Endothelial cell of umbilical vein (primary cell): ENCODE measurements around the gene MTF1. TPM values are rescaled to one million over a fixed set of nuclear protein-coding genes. Genes with fewer than 3 reads are reported as not detected.

Experiments
- BruUV-seq: library from RNA; stranded (reverse); fragments of 400-500 nt; replicated peaks from 2 replicates; lab custom pipeline; 2021; lab: Mats Ljungman, UMichigan
- CTCF ChIA-PET: fragments of 300-600, 350-600 bp; sonication (Branson Sonifier 250); formaldehyde crosslinking; loops from one replicate; lab custom pipeline; 2021; ENCODE audit warnings: antibody characterized with exemption, inconsistent platforms; lab: Charles Lee
- POLR2A ChIA-PET: fragments of 300-600, 350-600 bp; sonication (Branson Sonifier 250); formaldehyde crosslinking; loops from one replicate; lab custom pipeline; 2021; ENCODE audit warnings: antibody characterized with exemption, inconsistent platforms; lab: Charles Lee
- DNase-seq: peaks from one replicate; pipeline ENCODE4 v3.0.0-alpha.2; 2011; ENCODE audit warnings: low read depth, low spot score
- FAIRE-seq: peaks from 2 replicates; lab custom pipeline; 2011; peaks lifted over from hg19 to GRCh38; lab: Jason Lieb, UNC
- H2AFZ ChIP-seq: 2 replicates; pipeline ENCODE4 v1.6.0; 2012; ENCODE audit warnings: low read depth, low read length, control low read depth, inconsistent platforms
- H3K27ac ChIP-seq: 2 replicates; pipeline ENCODE4 v1.5.1; 2011; ENCODE audit warnings: low read depth, mild to moderate bottlenecking, control low read depth, low read length, moderate library complexity; ENCODE audit not compliant: insufficient read depth
- H3K27me3 ChIP-seq, 2 experiments: 2 replicates each; pipeline versions ENCODE4 v1.6.0 to v1.6.1; 2011; ENCODE audit warnings: low read length in 2 of 2, mixed read lengths in 1 of 2; ENCODE audit not compliant: control insufficient read depth in 2 of 2, insufficient read depth in 2 of 2
- H3K36me3 ChIP-seq, 2 experiments: 2 replicates in 1 of 2; 3 replicates in 1 of 2; pipeline ENCODE4 v1.5.1; 2011; ENCODE audit warnings: low read length in 2 of 2, mild to moderate bottlenecking in 1 of 2, moderate library complexity in 1 of 2; ENCODE audit not compliant: control insufficient read depth in 2 of 2, insufficient read depth in 2 of 2; ENCODE audit errors: extremely low read depth in 1 of 2
- H3K4me1 ChIP-seq: 3 replicates; pipeline ENCODE4 v1.5.1; 2011; ENCODE audit warnings: mild to moderate bottlenecking, low read length; ENCODE audit not compliant: control insufficient read depth, insufficient read depth; ENCODE audit errors: extremely low read depth
- H3K4me2 ChIP-seq: 2 replicates; pipeline ENCODE4 v1.6.1; 2011; ENCODE audit warnings: low read length, control low read depth, mixed read lengths; ENCODE audit not compliant: insufficient read depth
- H3K4me3 ChIP-seq, 3 experiments: fragments of 200-600 bp in 1 of 3; sonication (generic), shearing (Covaris generic) in 1 of 3; replicated peaks in 1 of 3; 2 replicates each; pipeline ENCODE4 v1.5.1; 2011 to 2016; ENCODE audit warnings: control low read depth in 3 of 3, low read length in 3 of 3, mild to moderate bottlenecking in 2 of 3, inconsistent platforms in 1 of 3, low read depth in 1 of 3, moderate library complexity in 1 of 3; ENCODE audit not compliant: insufficient read depth in 1 of 3
- H3K79me2 ChIP-seq: 2 replicates; pipeline ENCODE4 v1.6.0; 2012; ENCODE audit warnings: low read length, inconsistent platforms; ENCODE audit not compliant: control insufficient read depth, insufficient read depth
- H3K9ac ChIP-seq: replicated peaks from 2 replicates; pipeline ENCODE3; 2011; ENCODE audit warnings: low read length, control low read depth; ENCODE audit not compliant: insufficient read depth; ENCODE audit errors: extremely low read depth
- H3K9me1 ChIP-seq: replicated peaks from 3 replicates; pipeline ENCODE4 v1.6.0; 2011; ENCODE audit warnings: mild to moderate bottlenecking, low read length; ENCODE audit not compliant: control insufficient read depth, insufficient read depth; ENCODE audit errors: extremely low read depth
- H3K9me3 ChIP-seq: replicated peaks from 2 replicates; pipeline ENCODE4 v1.5.1; 2012; ENCODE audit warnings: low read length, inconsistent platforms; ENCODE audit not compliant: control insufficient read depth, insufficient read depth
- H4K20me1 ChIP-seq: replicated peaks from 2 replicates; pipeline ENCODE3; 2011; ENCODE audit warnings: mild to moderate bottlenecking, low read length; ENCODE audit not compliant: control insufficient read depth, insufficient read depth; ENCODE audit errors: extremely low read depth
- CTCF ChIP-seq, 2 donors: IDR thresholded peaks; 1 replicate in 1 of 2; 2 replicates in 1 of 2; pipeline ENCODE4 v1.5.1; 2011; ENCODE audit warnings: low read length in 2 of 2, mild to moderate bottlenecking in 2 of 2, moderate library complexity in 2 of 2, control low read depth in 1 of 2, inconsistent platforms in 1 of 2, low read depth in 1 of 2; ENCODE audit not compliant: insufficient read depth in 1 of 2; ENCODE audit errors: extremely low read depth in 1 of 2
- EZH2 ChIP-seq: IDR thresholded peaks from 2 replicates; pipeline ENCODE4 v1.6.1; 2012; ENCODE audit warnings: borderline replicate concordance, low read depth, mild to moderate bottlenecking, moderate library complexity, low read length, inconsistent platforms; ENCODE audit not compliant: severe bottlenecking
- FOS ChIP-seq: IDR thresholded peaks from 2 replicates; pipeline ENCODE4 v1.6.1; 2011; ENCODE audit warnings: mild to moderate bottlenecking, low read length, moderate library complexity, borderline replicate concordance; ENCODE audit not compliant: insufficient read depth
- GATA2 ChIP-seq: IDR thresholded peaks from 2 replicates; pipeline ENCODE4 v1.7.0; 2011; ENCODE audit warnings: low read depth, mild to moderate bottlenecking, moderate library complexity, mixed read lengths, low read length; ENCODE audit not compliant: insufficient read length, insufficient read depth
- JUN ChIP-seq: IDR thresholded peaks from 2 replicates; pipeline ENCODE4 v1.6.1; 2011; ENCODE audit warnings: borderline replicate concordance, low read depth; ENCODE audit not compliant: insufficient read length, insufficient read depth
- MYC ChIP-seq: IDR thresholded peaks from one replicate; pipeline ENCODE4 v1.6.1; 2011; ENCODE audit warnings: mild to moderate bottlenecking, low read depth, low read length
- POLR2A ChIP-seq: IDR thresholded peaks from 2 replicates; pipeline ENCODE4 v1.6.1; 2012; ENCODE audit warnings: low read depth, mild to moderate bottlenecking, control low read depth, low read length
- POLR2AphosphoS5 ChIP-seq: IDR thresholded peaks from 2 replicates; pipeline ENCODE4 v1.6.1; 2012; ENCODE audit warnings: low read depth, mild to moderate bottlenecking, control low read depth, low read length, moderate library complexity; ENCODE audit not compliant: insufficient read depth
- dilution Hi-C: fragments of 300-500 bp; cut with MboI; formaldehyde crosslinking; loops from one replicate; pipeline ENCODE4 v1.15.0; 2019; ENCODE audit warnings: low sequenced_read_pairs; ENCODE audit not compliant: extremely low pct_ligation_motif_present
- intact Hi-C: fragments of 100-400 bp; cut with micrococcal nuclease; formaldehyde crosslinking; loops from one replicate; pipeline ENCODE4 v1.10.0; 2022
- polyA plus RNA-seq, 4 experiments: library from polyadenylated mRNA; depleted of rRNA in 3 of 4; stranded (reverse) in 3 of 4; unstranded in 1 of 4; fragments of >200 nt; gene quantifications; 2 replicates each; pipeline versions ENCODE4 v1.2.1 to v1.2.3, GENCODE V29; 2011 to 2012; ENCODE audit warnings: missing spikeins in 1 of 4
- total RNA-seq: library from RNA; stranded (reverse); gene quantifications from 2 replicates; pipeline ENCODE4 v1.2.3, GENCODE V29; 2021
- TF ChIP-seq, protein P1 (sequence below): IDR thresholded peaks from 2 replicates; pipeline ENCODE4 v1.6.1; 2011; ENCODE audit not compliant: insufficient read depth, insufficient read length

MTF1 gene
- total and polyA plus RNA-seq, 2 donors (not counting 3 experiments of a cell fraction or from before 2014, with no cell fraction given), result 4.9 to 18.5 TPM

DNA sequence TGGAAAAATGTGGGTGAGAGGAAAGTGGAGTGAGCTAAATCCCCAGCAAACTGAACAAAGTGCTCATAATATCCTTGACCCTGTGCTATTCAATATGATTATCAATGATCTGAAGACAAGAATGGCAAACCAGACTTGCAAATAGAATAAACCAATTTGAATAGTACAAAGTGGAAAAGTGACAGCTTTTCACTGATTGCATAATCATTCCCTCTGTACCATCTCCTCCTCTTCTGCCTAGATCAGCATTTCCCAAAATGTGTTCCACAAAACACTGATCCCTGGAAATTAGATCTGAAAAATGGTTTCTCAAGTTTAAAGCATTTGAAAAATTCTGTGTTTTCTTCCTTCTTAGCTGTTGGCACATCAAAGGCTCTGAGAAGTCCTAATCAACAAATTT is 8.1 kb downstream of the MTF1 start:
- no peaks in the 10 kb centered on the region for H3K27me3 ChIP-seq
- POLR2A ChIA-PET, result no interaction called here
- peaks cover 57% of the 10 kb centered on the region for H3K79me2 ChIP-seq
- H3K9ac ChIP-seq, result no peak overlapping the region
- intact Hi-C loops (no loop called here), dilution Hi-C loops (no loop called here)
- CTCF ChIA-PET, result interaction anchor here (1.0 to 3.0 kb wide), 2 partner anchors 9 to 25 kb away, joined by 4 to 21 read pairs; partner anchors contain the start of gene MTF1
- no peak overlapping the region for H2AFZ ChIP-seq
- FAIRE-seq (no peak), DNase-seq (no peak)
- no peaks in the 10 kb centered on the region for H3K9me3 ChIP-seq
- BruUV-seq, result no TSS peak
- H3K4me2 ChIP-seq, result no peak overlapping the region
- H3K36me3 ChIP-seq, result peaks cover 1 to 2% of the 10 kb centered on the region in 2 experiments
- no peak overlapping the region for H3K4me3 ChIP-seq
- no peak for TF ChIP-seq FOS
- no peak for TF ChIP-seq CTCF (IDR thresholded peaks at IDR 0.05; ENCODE audit: extremely low read depth in 1 of 2, insufficient read depth in 1 of 2, low read depth in 1 of 2, low read length in 2 of 2)
- no peak for TF ChIP-seq JUN
- TF ChIP-seq, protein P1, sequence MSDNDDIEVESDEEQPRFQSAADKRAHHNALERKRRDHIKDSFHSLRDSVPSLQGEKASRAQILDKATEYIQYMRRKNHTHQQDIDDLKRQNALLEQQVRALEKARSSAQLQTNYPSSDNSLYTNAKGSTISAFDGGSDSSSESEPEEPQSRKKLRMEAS, result no peak
- TF ChIP-seq MYC, result no peak
- TF ChIP-seq GATA2, result no peak
- TF ChIP-seq EZH2, result no peak
- TF ChIP-seq POLR2A, result no peak
- no peak for TF ChIP-seq POLR2AphosphoS5
- no peak overlapping the region for H3K27ac ChIP-seq
- no peaks in the 10 kb centered on the region for H3K9me1 ChIP-seq
- H4K20me1 ChIP-seq, result peaks cover 2% of the 10 kb centered on the region
- peaks cover 14% of the 10 kb centered on the region for H3K4me1 ChIP-seq
